Thyroid gland (tissue), 4 donors: ENCODE measurements around the gene F13A1. TPM values are rescaled to one million over a fixed set of nuclear protein-coding genes. Genes with fewer than 3 reads are reported as not detected.

Experiments
- DNase-seq, 2 donors: peaks; one replicate each; pipeline ENCODE4 v3.0.0-alpha.2; 2019
- H3K27ac ChIP-seq, 3 donors: fragments of 200-600 bp; sonication (generic); 1 replicate in 2 of 3; 2 replicates in 1 of 3; pipeline ENCODE4 v1.5.1; 2016 to 2019; ENCODE audit warnings: mild to moderate bottlenecking in 1 of 3, moderate library complexity in 1 of 3
- H3K27me3 ChIP-seq: fragments of 200-600 bp; sonication (generic); one replicate; pipeline ENCODE4 v1.5.1; 2019
- H3K36me3 ChIP-seq, 2 donors: fragments of 200-600 bp; sonication (generic); one replicate each; pipeline ENCODE4 v1.5.1; 2016 to 2019
- H3K4me1 ChIP-seq, 2 donors: fragments of 200-600 bp; sonication (generic); one replicate each; pipeline ENCODE4 v1.5.1; 2017 to 2019
- H3K4me3 ChIP-seq, 3 donors: fragments of 200-600 bp; sonication (generic); replicated peaks in 1 of 3; 1 replicate in 2 of 3; 2 replicates in 1 of 3; pipeline ENCODE4 v1.5.1; 2016; ENCODE audit warnings: mild to moderate bottlenecking in 1 of 3
- H3K9me3 ChIP-seq: fragments of 200-600 bp; sonication (generic); one replicate; pipeline ENCODE4 v1.5.1; 2017
- CTCF ChIP-seq, 6 experiments: fragments of 200-600 bp in 3 of 6; fragments of 450-650 bp in 3 of 6; sonication (generic) in 3 of 6; IDR thresholded peaks; one replicate each; pipeline ENCODE4 v1.5.1; 2016 to 2019; ENCODE audit warnings: antibody characterized with exemption in 6 of 6, mild to moderate bottlenecking in 2 of 6, inconsistent platforms in 1 of 6, moderate library complexity in 1 of 6
- POLR2A ChIP-seq, 2 donors: fragments of 450-650 bp; IDR thresholded peaks; one replicate each; pipeline ENCODE4 v1.6.1; 2017; ENCODE audit warnings: antibody characterized with exemption in 2 of 2, mild to moderate bottlenecking in 2 of 2, moderate library complexity in 1 of 2
- WGBS, 2 donors: methylation state at CpG; one replicate each; pipeline ENCODE4 v1.1.5; 2017; 5-methylcytosine and 5-hydroxymethylcytosine counted together
- intact Hi-C: fragments of 100-400 bp; cut with DNase I; formaldehyde crosslinking; loops from one replicate; pipeline ENCODE4 v1.15.1; 2023
- total RNA-seq, 4 donors: library from RNA; depleted of rRNA; stranded (reverse); fragments of >200 nt; gene quantifications; one replicate each; pipeline ENCODE4 v1.2.3, GENCODE V29; 2016

Gene F13A1
- total RNA-seq, 4 donors from 2014 or later, result 23.7 to 139 (median 54.7) TPM

GRCh38 chr6:6224933-6225486 is 95.5 kb downstream of the F13A1 start:
- H3K4me1 ChIP-seq, result peaks cover under 1 to 6% of the 10 kb centered on the region in 2 donors
- WGBS, 2 donors, result 90 to 91% methylated on average over 6 of the region's 6 CpGs
- intact Hi-C loops, result no loop called here

GRCh38 chr6:6221787-6222535 is 98.5 kb downstream of the F13A1 start:
- Histone ChIP-seq H3K9me3 (no peaks in the 10 kb centered on the region), H3K27ac (no peak overlapping the region), H3K4me1 (peaks cover 0 to 6% of the 10 kb centered on the region in 2 donors), H3K27me3 (no peaks in the 10 kb centered on the region), H3K4me3 (no peak overlapping the region), H3K36me3 (no peaks in the 10 kb centered on the region)
- intact Hi-C loops, result no loop called here
- peak in 1 of 6 experiments; percentile 7 for TF ChIP-seq CTCF (IDR thresholded peaks at IDR 0.05)
- TF ChIP-seq POLR2A (IDR thresholded peaks at IDR 0.05), result no peak
- 55 to 64% methylated on average over 7 of the region's 7 CpGs for WGBS, 2 donors
- peak; percentile 7 to 15 for DNase-seq

More at GRCh38 chr6:6224933-6225486, 95.5 kb downstream of the F13A1 start:
- DNase-seq, result no peak
- no peaks in the 10 kb centered on the region for H3K36me3 ChIP-seq
- no peaks in the 10 kb centered on the region for H3K27me3 ChIP-seq
- no peaks in the 10 kb centered on the region for H3K9me3 ChIP-seq
- TF ChIP-seq CTCF (IDR thresholded peaks at IDR 0.05), result no peak
- TF ChIP-seq POLR2A (IDR thresholded peaks at IDR 0.05), result no peak
- H3K4me3 ChIP-seq, result no peak overlapping the region
- no peak overlapping the region for H3K27ac ChIP-seq

- Histone ChIP-seq H3K27me3 (no peaks in the 10 kb centered on the region), H3K4me3 (no peak overlapping the region), H3K27ac (no peak overlapping the region), H3K4me1 (peaks cover 0 to 4% of the 10 kb centered on the region in 2 donors), H3K9me3 (no peaks in the 10 kb centered on the region), H3K36me3 (no peaks in the 10 kb centered on the region)
- no peak for TF ChIP-seq POLR2A (IDR thresholded peaks at IDR 0.05)
- TF ChIP-seq CTCF (IDR thresholded peaks at IDR 0.05), result no peak
- intact Hi-C loops, result no loop called here
- DNase-seq, result no peak
- WGBS, 2 donors, result 79% methylated on average over 2 of the region's 2 CpGs
Measured at GRCh38 chr6:6220718-6221117, 99.7 kb downstream of the F13A1 start.

- intact Hi-C loops, result no loop called here
- 82 to 91% methylated on average over 3 of the region's 3 CpGs for WGBS, 2 donors
- Histone ChIP-seq H3K36me3 (no peaks in the 10 kb centered on the region), H3K27me3 (no peaks in the 10 kb centered on the region), H3K4me1 (no peaks in the 10 kb centered on the region), H3K27ac (no peak overlapping the region), H3K4me3 (no peak overlapping the region), H3K9me3 (no peaks in the 10 kb centered on the region)
- TF ChIP-seq CTCF (IDR thresholded peaks at IDR 0.05) (no peak), POLR2A (IDR thresholded peaks at IDR 0.05) (no peak)
- DNase-seq, result no peak
Measured at GRCh38 chr6:6219716-6220115, 100.7 kb downstream of the F13A1 start.

GRCh38 chr6:6218759-6219085 is 101.7 kb downstream of the F13A1 start:
- TF ChIP-seq CTCF (IDR thresholded peaks at IDR 0.05) (no peak), POLR2A (IDR thresholded peaks at IDR 0.05) (no peak)
- no peaks in the 10 kb centered on the region for H3K36me3 ChIP-seq
- 77 to 82% methylated on average over 3 of the region's 3 CpGs for WGBS, 2 donors

More at GRCh38 chr6:6218759-6219085, 101.7 kb downstream of the F13A1 start:
- DNase-seq, result peak; percentile 12 to 18
- no peaks in the 10 kb centered on the region for H3K4me1 ChIP-seq
- H3K4me3 ChIP-seq, result no peak overlapping the region
- H3K27me3 ChIP-seq, result no peaks in the 10 kb centered on the region
- no peak overlapping the region for H3K27ac ChIP-seq
- intact Hi-C loops, result no loop called here
- no peaks in the 10 kb centered on the region for H3K9me3 ChIP-seq
